ENCODE results near the gene ZP1.

The ZP1 gene

GRCh38 chr11:60897496-60897895 lies 30.2 kb downstream of the ZP1 start:
- TF ChIP-seq TAF1 (IDR thresholded peaks at IDR 0.05; ENCODE audit: borderline replicate concordance, insufficient read depth, low read length) (no peak), POLR2AphosphoS5 (IDR thresholded peaks at IDR 0.05; ENCODE audit: low read depth, low read length) (no peak), FOXP2 (optimal IDR thresholded peaks at IDR 0.05; ENCODE audit: borderline replicate concordance, extremely low read depth, extremely low read length, insufficient read depth) (no peak), SIN3A (IDR thresholded peaks at IDR 0.05; ENCODE audit: borderline replicate concordance, insufficient read depth, low read length) (no peak), REST (IDR thresholded peaks at IDR 0.05; ENCODE audit: insufficient read depth in 1 of 2, low read depth in 2 of 2, low read length in 2 of 2) (no peak)

GRCh38 chr11:60899046-60899936 lies 31.9 kb downstream of the ZP1 start:
- TF ChIP-seq REST (IDR thresholded peaks at IDR 0.05; ENCODE audit: insufficient read depth in 1 of 2, low read depth in 2 of 2, low read length in 2 of 2) = no peak
- no peak for TF ChIP-seq TAF1 (IDR thresholded peaks at IDR 0.05; ENCODE audit: borderline replicate concordance, insufficient read depth, low read length)
- no peak for TF ChIP-seq SIN3A (IDR thresholded peaks at IDR 0.05; ENCODE audit: borderline replicate concordance, insufficient read depth, low read length)
- TF ChIP-seq FOXP2 (optimal IDR thresholded peaks at IDR 0.05; ENCODE audit: borderline replicate concordance, extremely low read depth, extremely low read length, insufficient read depth) = no peak
- TF ChIP-seq POLR2AphosphoS5 (IDR thresholded peaks at IDR 0.05; ENCODE audit: low read depth, low read length) = no peak

GRCh38 chr11:60899977-60900376 lies 32.6 kb downstream of the ZP1 start:
- TF ChIP-seq FOXP2 (optimal IDR thresholded peaks at IDR 0.05; ENCODE audit: borderline replicate concordance, extremely low read depth, extremely low read length, insufficient read depth) = no peak
- TF ChIP-seq REST (IDR thresholded peaks at IDR 0.05; ENCODE audit: insufficient read depth in 1 of 2, low read depth in 2 of 2, low read length in 2 of 2) = no peak
- no peak for TF ChIP-seq SIN3A (IDR thresholded peaks at IDR 0.05; ENCODE audit: borderline replicate concordance, insufficient read depth, low read length)
- no peak for TF ChIP-seq TAF1 (IDR thresholded peaks at IDR 0.05; ENCODE audit: borderline replicate concordance, insufficient read depth, low read length)
- TF ChIP-seq POLR2AphosphoS5 (IDR thresholded peaks at IDR 0.05; ENCODE audit: low read depth, low read length) = no peak

- TF ChIP-seq SIN3A (IDR thresholded peaks at IDR 0.05; ENCODE audit: borderline replicate concordance, insufficient read depth, low read length) = no peak
- TF ChIP-seq REST (IDR thresholded peaks at IDR 0.05; ENCODE audit: insufficient read depth in 1 of 2, low read depth in 2 of 2, low read length in 2 of 2) = peak in 1 of 2 experiments; percentile 57; a peak in 1 of 4 replicates
- no peak for TF ChIP-seq POLR2AphosphoS5 (IDR thresholded peaks at IDR 0.05; ENCODE audit: low read depth, low read length)
- TF ChIP-seq TAF1 (IDR thresholded peaks at IDR 0.05; ENCODE audit: borderline replicate concordance, insufficient read depth, low read length) = no peak
- TF ChIP-seq FOXP2 (optimal IDR thresholded peaks at IDR 0.05; ENCODE audit: borderline replicate concordance, extremely low read depth, extremely low read length, insufficient read depth) = no peak
Observed at GRCh38 chr11:60900673-60901404, 33.5 kb downstream of the ZP1 start.

Measured in PFSK-1 (cell line).